Islet precursor cell (in vitro differentiated cells): ENCODE results near the gene UBIAD1.

Experiments used
- DNase-seq: peaks from one replicate; pipeline ENCODE4 v3.0.0-alpha.2; 2018

Gene UBIAD1

DNA sequence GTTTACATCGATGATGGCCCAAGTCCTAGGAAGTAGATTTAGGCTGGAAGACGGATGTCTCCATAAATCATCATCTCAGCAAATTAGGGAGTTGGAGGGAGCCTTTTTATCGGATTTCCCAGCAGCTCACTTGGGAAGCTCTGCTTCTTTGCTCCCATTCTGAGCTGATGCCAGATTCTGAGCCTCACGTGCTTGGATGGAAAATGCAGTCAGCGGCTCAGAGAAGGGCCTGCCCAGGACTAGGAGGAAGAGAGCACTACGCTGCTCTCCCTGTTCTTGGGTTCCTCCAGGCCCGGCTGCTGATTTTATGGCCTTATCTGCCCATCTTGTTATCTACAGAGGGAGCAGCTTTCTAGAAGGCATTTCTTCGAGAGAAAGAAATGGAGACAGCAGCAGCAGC is 42.0 kb downstream of the UBIAD1 start:
- DNase-seq, result peak; percentile 55

DNA sequence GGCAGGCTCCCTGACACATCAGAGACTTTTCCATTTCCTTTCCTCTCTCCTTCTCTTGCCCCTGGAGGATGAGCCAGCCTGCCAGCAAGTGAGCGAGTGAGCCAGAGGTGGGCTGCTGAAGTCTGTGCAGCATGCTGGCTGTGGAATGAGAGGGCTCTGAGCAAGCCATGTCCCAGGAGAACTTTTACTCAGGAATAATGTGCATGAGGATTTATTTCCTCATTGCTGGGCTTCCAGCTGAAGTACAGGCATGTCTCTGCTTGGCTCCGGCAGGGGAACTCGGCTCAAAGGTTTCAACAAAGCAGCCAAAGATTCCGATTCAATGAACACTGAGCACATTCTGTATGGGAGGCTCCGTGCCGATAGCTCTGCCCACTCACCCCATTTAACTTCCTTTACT is 43.7 kb downstream of the UBIAD1 start:
- DNase-seq, result peak; percentile 43

DNA sequence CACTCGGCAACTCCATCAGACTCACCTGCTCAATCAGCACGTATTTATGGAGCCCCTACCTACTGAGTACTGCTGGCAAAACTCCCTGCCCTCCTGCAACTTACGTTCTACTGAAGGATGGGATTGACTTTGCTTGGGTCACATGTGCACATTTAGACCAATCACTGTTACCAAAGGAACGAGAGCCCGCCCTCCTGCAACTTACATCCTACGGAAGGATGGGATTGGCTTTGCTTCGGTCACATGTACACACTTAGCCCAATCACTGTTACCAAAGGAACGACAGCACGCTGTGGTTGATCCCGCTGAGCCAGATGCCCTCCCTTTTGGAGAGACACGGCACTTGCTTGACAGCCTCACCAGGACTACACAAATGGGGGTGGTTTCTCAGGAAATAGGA is 46.0 kb downstream of the UBIAD1 start:
- DNase-seq, result no peak

DNA sequence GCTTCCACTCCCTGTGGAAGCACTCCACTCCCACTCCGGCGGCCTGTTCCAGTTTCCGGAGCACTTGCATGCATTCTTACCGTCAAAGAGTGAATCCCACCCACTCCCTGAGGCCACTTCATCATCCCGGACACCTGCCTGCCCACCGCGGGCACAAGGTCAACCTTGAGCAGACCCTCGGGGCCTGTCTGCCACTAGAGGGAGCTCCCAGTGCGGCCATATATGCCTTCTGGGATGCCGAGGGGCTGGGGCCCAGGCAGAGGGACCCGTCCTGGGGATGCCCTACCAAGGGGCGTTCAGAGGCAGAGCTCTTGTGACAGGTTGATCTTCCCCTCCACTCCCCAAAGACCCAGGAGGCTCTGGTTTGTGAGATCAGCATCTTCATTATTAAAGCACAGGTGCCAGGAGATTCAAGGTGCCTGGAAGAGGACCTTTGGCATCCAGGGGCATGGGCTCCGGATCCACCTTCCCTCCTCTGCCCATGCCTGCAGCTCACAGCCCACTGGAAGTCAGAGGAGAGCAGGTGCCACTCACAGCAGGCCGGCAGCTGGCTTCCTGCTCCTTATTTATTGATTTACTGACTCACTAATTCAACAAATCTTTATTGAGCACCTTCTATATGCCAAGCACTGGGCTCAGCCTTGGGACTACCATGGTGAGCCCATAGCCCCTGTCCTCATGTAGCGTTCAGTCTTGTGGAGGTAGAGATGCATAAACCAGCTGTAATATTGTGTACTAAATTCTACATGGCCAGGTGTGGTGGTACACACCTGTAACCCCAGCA is 47.3 kb downstream of the UBIAD1 start:
- peak; percentile 74 for DNase-seq

DNA sequence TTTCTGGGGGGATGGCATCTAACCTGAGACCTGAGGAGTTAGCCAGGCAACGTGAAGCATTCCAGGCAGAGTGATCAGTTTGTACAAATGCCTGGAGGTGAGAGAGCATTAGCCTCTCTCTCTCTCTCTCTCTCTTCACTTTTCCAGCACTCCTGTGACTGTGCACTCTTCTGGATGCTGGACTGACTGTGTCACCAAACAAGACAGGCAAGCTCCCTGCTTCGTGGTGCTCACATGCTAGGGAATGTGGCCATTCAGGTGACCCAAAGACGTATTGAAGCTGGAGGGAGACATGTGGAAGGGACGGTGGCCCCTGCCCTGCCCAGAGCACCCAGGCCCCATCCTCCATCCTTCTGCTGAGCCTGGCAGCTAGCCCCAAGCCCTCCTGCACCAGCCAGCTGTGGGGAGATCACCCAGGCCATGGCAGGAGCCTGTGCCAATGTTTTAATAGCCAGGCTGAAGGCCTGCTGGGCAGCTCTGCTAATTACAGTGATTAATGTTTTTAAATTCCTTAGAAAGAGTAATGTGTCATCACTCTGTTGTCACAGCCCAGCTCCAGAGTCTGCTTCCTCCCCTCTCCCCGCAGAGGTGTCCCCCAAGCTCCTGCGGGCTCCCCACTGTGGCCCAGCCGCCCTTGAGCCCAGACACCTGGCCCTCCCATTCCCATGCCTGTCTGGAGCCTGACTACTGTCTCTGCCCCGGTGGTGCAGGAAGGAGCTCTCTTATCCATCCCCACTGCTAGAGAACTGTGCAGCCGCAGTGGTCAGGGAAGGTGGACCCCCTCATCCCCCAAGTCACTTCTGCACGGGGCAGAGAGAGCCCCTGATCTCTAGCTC is 48.9 kb downstream of the UBIAD1 start:
- DNase-seq, result peak; percentile 69

DNA sequence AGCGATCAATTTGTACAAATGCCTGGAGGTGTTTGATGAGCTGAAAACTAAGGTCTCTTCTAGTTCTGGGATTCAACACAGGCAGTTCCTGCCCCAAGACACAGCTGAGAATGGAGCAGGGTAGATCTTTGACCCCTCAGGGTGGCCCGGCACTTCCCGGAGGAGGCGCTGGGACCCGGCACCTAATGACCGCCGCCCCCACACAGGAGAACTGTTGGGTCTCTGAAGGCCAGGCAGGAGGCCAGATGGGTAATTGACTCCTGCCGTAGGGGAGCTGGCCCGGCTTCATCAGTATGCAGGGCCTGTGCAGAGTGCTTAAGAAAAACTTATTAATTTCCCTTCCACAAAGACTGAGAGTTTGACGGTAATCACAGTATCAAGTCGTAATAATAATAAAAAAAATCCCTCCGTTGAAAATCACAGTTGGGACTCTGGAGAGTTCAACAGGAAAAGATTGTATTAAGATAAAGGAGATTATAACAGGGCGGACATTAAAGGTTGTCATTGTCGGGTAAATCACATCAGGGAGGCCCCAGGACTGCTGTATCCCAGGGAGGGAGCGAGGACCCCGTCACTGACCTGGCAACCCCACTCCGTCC is 51.7 kb downstream of the UBIAD1 start:
- peak; percentile 46 for DNase-seq

DNA sequence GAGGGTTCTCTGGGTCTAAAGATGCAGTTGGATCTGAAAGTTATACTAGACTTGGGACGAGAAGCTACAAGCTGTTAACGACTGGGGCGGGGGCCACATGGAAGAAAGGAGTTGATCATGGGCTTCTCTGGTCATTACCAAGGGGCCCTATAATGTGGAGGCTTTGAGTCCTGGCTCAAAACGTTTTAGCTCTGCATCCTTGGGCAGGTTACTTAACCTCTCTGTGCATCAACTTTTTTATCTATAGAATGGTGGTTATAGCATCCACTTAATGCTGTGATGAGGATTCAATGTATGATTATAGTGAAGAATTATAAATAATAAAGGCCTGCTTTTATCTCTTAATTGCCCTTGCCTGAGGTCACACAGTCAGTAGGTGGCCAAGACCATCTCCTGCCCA is 53.1 kb downstream of the UBIAD1 start:
- DNase-seq, result no peak

DNA sequence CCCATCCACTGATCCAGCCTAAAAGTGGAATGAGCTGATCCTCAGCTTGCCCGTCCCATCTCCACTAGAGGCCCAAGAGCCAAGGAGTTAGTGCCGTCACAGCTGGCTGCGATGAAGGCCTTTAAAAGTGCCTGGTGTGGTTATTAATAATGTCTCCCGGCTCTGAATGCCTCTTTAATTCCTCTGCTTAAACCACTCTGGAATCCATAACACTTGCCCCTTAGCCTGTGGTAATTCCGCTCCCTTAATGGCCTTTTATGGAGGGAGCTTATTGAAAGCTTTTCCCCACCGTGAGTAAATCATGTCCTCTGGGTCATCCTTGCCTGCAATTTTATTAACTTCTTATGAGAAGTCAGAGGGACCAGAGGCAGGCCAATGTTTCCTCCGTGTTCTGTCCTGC is 55.4 kb downstream of the UBIAD1 start:
- no peak for DNase-seq

DNA sequence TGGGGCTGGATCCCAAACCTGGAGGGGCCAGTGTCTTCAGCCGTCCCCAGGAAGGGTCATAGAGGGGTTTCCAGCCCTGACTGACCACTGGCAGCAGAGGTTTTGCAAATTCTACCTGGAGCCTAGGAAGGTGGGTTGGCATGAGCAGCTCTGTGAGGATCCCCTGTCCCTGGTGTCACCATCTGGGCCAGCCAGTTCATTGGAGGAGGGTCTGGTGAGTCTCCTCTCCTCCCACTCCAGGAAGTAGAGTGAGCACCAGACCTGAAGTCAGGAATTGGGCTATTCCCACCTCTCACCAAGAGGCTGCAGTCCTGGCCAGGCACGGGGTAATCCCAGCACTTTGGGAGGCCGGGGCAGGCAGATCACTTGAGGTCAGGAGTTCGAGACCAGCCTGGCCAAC is 57.4 kb downstream of the UBIAD1 start:
- no peak for DNase-seq

DNA sequence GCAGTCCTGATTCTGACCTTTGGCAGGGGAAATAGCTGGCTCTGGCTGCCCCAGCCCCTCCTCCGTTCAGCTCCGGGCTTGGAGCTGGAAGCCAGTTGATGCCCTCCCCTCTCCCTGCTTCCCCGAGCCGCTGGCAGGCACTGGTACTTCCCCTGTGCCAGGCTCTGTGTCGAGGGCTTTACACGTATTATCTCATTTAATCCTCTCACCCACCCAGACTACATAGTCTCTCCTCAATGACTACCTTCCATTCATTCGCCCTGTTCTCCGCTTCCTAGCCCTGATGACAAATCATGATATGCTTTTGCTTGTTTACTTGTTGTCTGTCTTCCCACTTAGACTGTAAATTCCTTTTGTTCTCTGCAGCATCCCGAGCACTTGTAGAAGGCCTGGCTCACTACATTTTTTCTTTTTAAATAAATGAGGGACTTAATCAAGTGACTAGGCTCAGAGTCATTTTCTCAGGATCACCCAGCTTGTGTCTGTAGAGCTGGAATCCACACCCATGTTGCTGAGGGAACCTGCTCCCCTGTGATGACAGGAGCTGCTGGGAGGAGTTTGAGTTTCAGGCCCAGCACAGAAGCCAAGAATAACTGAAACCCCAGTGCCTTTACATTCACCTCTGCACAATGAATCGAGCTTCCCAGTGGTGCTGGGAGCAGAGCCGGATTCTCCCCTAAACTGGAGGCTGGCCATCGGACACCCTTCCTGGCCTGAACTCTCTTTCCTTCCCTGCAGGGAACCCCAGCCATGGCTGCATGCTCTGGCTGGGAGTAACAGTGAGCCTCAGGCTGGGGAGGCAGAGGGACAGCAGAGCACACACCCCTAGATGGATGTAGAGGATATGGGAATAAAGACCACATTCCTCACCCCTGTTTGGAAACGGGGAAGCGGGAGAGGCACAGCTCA is 58.3 kb downstream of the UBIAD1 start:
- no peak for DNase-seq

DNA sequence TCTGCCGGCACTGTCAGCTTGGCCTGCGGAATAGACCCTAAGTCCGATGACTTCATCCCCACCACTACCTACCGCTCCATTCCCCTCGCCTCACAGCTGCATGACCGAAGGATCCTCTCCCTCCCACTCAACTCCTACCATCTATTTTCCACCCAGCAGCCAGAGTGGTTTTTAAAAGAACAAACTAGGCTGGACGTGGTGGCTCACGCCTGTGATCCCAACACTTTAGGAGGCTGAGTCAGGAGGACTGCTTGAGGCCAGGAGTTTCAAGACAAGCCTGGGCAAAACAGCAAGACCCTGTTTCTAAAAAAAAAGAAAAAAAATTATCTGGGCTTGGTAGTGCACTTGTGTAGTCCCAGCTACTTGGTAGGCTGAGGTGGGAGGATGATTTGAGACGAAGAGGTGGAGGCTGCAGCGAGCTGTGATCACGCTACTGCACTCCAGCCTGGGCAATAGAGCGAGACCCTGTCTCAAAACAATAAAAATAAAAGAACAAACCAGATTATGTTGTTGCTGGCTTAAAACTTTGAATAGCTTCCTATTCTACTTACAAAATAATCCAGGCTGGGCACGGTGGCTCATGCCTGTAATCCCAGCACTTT is 59.0 kb downstream of the UBIAD1 start:
- no peak for DNase-seq

DNA sequence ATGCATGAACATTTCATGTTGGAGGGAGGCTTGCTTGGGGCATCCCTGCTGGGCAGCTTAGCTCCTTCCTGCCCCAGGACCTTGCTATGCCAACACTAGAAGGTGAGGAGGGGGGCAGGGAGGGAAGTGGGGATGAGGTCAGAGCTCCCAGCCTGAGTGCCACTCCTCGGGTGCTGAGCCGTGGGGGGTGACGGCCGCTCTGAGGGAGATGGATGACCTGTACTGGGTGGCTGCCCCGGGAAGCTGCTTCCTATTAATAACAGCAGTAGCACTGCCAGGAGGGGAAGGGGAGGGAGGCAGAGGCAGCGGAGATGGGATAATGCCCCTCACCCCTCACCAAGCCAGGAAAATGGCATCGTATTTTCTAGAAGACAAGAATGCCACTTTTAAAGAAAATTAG is 60.6 kb downstream of the UBIAD1 start:
- DNase-seq, result no peak

DNA sequence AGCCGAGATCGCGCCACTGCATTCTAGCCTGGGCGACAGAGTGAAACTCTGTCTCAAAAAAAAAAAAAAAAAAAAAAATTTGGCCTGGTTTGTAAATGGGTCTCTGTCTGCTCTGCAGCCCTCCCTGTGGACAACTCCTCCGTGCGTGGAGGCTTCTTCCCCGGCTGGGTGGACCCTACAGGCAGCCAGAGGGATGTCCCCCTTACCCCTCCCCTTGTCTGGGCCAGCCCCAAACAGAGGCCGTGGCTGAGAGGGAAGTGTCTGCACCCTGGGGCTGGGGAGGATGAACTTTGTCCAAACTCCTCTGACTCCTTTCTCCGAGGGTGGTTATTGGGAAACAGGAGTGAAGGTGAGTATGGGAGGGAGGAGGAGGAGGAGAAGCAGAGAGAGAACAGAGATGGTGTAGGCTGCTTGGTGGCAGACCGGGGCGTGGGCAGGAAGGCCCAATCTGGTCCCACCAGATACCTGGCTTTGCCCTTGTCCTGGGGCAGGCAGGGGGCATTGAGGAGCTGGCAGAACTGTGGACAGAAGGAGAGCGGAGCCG is 61.3 kb downstream of the UBIAD1 start:
- no peak for DNase-seq

DNA sequence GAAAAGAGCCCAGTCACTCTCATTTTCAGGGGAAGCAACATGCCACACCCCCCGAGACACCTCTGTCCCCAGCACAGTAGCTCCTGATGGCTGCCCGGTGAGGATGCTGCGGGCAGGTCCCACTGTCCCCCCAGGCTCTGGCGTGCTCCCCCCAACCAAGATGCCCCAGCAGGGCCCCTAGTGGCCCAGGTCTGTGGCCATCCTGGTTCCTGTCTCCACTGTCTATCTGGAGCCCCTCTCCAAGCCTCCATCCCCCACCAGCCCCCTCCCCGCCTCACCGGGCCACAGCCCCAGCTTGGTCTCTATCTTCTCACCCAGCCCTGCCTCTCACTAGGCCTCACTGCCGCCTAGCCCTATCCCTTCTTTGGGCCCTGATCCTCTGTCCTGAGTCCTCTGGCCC is 61.8 kb downstream of the UBIAD1 start:
- no peak for DNase-seq

DNA sequence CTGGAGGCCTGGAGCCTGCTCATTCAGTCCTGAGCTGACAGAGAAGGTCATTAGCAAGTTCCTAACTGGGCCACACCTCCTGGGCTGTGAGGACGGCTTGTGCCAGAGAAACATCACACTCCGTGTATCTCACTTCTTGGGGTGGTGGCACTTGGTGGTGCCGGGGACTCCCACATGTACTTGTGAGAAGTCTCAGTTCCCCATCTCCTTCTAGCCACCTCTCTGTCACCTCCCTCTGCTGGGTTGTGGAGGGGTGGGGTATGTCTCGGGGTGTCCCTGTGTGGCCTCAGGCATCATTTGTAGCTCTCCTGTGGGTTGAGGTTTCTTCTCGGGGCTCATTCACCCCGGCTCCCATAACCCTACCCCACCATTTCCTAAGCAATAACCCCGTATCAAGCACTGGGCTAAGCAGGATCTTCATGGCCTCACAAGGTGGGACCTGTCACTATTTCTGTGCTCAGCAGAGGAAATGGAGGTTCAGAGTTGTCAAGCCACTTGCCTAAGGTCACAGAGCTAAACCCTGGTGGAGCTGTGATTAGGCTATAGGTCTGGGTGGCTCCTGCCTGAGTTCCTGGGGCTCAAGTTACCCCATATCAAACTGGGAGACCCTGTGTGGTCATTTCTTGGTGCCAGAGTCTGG is 62.5 kb downstream of the UBIAD1 start:
- no peak for DNase-seq

DNA sequence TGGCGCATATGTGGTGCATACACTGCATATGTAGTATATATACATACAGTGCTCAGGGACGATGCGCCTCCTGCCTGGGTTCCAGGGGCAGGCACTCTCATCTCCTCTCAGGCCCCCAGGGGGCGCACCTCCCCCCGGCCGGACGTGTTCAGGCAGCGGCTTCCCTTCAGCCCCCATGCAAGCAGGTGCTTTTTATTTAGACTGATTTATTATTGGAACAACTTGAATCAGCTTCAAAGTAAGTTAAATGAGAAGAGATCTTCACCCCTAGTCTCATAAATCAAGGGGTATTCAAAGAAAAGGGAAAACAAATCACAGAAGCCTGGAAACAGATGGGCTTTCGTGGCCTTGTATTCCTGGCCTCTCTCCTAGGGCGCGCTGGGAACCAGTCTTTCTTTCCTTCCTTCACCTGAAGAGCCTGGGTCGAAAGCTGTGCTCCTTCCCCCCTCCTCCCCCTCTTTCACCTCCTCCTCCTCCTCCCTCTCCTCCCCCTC is 64.6 kb downstream of the UBIAD1 start:
- peak; percentile 74 for DNase-seq
